ENCODE results near the gene R3HDM4.
"Not testable (repeated sequence)": the region's sequence is repeated elsewhere in the genome, so short reads cannot be mapped to it uniquely, and the experiment has no call there.

The R3HDM4 gene

DNA sequence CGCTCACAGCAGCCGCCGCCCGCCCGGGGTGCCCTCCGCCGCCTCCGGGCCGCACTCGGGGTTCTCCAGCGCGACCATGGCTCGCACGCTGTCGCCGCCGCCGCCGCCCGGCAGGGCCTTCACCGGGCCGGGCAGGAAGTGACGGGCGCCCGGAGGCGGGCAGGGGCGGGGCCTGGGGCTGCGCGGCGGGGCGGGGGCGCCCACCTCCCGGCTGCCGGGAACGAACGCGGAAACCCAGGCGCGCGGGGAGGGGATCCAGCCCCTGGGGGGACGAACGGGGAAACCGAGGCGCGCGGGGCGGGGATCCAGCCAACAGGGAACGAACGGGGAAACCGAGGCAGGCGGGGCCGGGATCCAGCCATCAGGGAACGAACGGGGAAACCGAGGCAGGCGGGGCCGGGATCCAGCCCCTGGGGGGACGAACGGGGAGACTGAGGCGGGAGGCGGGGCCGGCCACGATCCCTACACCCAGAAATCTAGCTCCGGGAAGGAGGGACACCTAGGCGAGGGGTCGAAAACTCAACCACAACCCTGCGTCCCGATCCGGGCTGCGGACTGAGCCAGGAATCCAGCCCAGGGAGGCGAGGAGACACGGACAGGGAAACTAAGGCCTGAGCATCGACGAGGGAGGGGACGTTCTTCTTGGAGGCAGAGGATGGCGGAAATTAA is at the start of gene R3HDM4:
Gene R3HDM4, minus strand, starts transcription at position 140 of the 669 bp plus-strand sequence. Its CDS starts 62 bp downstream, at position 78.
- DNase-seq = peak; percentile 12

DNA sequence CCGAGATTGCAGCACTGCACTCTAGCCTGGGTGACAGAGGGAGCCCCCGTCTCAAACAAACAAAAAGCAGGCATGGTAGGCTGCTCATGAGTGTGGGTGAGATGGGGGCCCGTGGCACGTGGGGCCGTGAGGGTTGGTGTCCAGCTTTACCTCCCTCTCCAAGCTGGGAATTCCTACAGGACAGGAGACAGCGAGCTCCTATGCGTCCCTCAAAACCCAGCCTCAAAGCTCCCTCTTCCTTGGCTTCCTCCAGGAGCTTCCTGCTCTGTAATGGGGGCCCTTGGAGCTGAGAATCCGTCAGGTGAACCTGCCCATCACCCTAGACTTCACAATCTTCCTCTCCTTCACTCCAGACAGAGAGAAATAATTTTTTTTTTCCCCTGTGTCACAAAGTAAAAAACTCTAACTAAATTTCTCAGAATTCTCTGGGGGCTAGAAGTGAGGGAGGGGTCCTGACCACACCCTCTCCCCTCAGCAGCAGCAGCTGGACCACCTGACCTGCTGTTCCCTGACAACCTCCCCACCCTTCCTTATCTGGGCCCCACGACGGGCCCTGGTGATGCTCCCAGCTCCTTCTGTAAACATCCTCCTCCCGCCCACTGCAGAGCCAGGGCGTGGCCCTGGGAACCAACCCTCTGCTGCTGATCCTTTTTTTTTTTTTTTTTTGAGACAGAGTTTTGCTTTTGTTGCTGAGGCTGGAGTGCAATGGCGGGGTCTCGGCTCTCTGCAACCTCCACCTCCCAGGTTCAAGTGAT is 49.0 kb upstream of the R3HDM4 start:
- DNase-seq = no peak

DNA sequence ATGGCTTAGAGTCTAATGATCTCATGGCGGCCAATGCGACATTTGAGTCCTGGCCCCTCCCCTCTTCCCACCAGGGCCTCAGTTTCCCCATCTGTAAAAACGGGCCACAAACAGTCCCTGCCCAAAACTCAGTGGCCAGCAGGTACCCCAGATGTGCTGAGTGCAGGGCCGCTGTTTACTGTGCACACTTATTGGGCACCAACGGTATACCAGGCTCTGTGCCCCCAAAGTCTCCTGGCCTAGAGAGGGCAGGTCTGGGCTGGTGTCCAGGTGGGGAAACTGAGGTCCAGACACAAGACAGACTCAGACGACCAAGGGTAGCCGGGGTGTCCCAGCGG is 47.6 kb upstream of the R3HDM4 start:
- no peak for DNase-seq

DNA sequence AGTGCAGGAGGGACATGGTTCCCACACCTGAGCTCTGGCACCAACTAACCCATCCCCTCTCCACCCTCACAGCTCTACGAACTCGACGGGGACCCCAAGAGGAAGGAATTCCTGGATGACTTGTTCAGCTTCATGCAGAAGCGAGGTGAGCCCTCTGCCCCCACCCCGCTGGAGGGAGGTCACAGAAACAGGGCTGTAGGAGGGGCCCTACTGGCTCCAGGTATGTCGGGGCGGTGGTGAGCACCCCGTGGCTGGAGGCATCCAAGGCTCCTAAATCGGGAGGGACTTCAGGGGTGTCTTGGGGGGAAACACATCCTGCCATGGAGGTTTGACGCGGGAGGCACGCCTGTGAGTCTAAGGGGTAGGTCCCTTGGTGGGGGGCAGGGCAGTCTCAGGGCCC is 47.0 kb upstream of the R3HDM4 start:
- no peak for DNase-seq

DNA sequence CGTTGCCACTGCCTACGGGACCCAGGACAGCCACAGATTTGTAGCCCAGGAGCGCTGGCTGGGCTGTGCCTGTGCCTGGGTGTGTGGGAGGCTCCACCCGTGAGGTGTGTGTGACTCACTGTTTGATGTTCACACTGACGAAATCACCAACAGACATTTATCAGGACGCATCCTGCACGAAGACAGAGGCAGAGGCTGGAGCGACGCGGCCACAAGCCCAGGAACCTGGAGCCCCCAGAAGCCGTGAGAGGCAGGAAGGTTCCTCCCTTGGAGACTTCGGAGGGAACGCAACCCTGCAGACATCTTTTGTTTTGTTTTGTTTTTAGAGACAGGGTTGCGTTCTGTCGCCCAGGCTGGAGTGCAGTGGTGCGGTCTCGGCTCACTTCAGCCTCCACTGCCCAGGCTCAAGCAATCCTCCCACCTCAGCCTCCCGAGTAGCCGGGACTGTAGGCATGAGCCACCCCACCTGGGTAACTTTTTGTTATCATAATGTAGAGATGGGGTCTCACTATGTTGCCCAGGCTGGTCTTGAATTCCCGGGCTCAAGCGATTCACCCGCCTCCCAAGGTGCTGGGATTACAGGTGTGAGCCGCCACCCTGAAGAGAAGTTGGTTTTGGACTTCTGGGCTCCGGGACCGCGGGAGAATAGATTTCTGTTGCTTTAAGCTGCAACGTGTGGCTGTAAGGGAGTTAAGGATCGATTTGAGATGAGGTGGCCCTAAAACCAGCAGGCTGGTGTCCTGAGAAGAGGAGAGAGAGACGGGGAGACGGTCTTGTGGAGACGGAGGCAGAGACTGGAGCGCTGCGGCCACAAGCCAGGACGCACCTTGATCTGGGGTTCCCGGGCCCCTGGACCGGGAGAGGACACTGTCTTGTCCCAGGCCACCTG is 46.2 kb upstream of the R3HDM4 start:
- DNase-seq = no peak

DNA sequence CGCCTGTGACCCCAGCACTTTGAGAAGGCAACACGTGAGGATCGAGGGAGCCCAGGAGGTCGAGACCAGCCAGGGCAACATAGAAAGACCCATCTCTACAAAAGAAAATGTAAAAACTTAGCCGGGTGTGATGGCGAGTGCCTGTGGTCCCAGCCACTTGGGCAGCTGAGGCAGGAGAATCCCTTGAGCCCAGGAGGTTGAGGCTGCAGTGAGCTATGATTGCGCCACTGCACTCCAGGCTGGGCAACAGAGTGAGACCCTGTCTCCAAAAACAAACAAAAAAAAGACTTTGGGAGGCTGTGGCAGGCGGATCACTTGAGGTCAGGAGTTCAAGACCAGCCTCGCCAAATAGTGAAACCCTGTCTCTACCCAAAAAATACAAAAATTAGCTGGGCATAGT is 44.6 kb upstream of the R3HDM4 start:
- DNase-seq = not testable (repeated sequence)

DNA sequence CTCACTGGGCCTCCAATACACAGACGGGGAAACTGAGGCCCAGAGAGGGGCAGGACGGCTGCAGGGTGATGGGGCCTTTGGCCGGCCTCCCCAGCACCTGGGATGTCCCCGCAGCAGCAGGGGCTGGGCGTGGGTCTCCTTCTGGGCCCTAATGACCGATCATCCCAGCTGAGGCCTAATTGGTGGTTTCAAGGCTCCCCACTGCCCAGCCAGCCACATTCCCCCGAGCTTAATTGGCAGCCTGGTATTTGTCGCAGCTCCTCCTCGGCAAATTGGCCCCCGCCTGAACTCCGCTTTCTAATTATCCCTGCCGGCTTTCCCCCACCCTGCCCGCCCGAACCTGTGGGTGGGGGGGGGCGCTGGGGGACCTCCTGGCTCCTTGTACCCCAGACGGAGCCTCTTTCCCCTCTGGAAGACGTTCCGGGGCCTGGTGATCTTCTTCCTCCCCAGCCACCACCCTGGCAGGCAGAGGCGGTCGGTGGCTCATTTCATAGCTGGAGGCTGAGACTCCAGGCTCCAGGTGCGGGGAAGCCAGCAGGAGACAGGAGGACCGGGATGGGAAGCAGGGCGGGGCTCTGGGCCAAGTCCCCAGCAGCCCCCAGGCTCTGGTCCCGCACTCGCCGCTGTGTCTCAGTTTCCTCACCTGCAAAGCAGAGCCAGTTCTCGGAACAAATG is 43.9 kb upstream of the R3HDM4 start:
- no peak for DNase-seq

DNA sequence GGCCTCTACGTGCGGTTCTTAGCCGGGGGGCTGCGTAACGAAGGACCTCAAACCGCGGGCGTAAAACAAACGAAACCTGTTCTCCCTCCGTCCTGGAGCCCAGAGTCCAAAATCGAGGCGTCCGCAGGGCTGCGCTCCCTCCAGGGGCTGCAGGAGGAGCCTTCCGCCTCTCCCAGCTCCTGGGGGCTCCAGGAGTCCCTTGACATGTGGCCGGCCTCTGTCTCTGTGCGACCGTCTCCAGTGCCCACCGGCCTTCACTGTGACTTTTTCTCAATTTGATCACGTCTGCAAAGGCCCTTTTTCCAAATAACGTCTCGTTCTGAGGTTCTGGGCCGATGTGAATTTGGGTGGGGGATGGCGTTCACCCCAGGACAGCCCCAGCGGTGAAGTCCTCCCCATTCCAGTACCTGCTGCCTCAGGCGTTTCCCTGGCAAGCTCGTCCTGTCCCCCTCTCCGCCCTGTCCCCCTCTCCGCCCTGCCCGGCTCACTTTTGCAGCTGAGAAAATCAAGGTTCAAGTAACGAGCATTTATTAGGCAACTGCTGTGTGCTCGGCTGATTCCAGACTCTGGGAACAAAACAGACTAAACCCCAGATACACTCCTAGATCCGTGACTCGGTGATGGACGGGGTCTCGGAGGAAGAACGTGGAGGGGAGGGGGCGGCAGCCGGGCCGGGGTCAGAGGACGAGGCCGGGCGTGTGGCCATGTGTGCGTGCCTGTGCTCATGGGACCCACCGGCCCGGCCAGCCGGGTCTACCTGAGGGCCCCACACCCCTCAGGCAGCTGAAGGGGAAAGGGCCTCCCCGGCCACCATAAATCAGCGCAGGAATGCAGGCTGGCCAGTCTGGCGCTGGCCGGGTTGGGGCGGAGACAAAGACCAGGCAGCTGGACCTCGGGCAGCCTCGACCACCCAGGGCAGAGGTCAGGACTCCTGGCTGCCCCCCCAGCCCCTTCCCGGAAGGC is 43.1 kb upstream of the R3HDM4 start:
- DNase-seq = no peak

DNA sequence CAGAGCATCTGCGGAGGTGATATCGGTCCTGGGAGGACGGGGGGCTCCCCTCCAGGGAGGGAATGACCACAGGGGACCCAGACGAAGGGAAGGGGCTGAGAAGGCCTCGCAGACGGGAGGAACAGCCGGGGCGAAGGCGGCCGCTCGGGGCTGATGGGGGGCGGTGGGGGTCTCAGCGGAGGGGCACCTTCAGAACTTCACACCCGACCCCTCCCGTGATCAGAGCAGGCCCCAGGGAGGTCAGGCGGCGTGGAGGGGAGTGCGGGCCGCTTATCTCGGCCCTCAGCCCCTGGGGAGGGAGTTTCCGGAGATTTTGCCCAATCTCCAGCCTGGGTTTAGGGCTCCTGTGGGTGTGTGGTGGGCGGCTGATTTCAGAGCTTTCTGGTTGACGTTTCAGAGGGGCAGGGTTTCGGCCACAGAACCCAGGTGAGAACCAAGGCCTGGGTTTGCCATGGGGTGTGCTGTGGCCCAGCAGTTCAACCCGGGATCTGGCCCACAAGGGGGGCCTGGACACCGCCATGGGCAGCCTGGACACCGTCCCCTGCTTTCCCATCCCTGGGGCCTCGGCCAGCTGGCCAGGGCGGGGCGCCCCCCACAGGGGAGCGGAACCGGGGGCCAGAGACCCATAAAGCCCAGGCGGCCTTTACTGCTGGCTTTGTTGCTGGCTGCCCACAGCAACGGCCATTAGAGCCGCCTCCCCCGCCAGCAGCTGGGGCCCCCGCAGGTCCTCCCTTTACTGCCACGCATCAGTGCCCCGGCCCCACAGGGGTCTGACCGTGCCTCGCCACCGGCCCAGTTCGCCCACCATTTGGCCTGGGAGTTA is 41.9 kb upstream of the R3HDM4 start:
- DNase-seq = no peak

DNA sequence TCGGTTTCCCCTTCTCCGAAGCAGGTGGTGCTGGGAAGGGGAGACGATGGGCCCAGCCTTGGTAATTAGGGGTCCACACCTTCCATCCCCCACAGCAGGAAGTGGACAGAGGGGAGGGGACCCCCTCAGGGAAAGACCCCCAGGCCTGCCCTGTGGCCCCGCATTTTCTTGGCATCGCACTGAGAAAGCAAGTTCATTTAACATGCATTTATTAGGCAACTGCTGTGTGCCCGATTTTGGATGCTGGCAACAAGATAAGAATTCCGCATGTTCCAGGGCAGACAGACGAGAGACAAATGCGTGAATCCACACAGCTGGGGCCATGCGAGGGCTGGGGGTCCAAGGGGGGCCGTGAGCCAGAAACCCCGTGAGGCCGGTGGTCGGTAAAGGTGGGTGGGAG is 41.3 kb upstream of the R3HDM4 start:
- DNase-seq = no peak

DNA sequence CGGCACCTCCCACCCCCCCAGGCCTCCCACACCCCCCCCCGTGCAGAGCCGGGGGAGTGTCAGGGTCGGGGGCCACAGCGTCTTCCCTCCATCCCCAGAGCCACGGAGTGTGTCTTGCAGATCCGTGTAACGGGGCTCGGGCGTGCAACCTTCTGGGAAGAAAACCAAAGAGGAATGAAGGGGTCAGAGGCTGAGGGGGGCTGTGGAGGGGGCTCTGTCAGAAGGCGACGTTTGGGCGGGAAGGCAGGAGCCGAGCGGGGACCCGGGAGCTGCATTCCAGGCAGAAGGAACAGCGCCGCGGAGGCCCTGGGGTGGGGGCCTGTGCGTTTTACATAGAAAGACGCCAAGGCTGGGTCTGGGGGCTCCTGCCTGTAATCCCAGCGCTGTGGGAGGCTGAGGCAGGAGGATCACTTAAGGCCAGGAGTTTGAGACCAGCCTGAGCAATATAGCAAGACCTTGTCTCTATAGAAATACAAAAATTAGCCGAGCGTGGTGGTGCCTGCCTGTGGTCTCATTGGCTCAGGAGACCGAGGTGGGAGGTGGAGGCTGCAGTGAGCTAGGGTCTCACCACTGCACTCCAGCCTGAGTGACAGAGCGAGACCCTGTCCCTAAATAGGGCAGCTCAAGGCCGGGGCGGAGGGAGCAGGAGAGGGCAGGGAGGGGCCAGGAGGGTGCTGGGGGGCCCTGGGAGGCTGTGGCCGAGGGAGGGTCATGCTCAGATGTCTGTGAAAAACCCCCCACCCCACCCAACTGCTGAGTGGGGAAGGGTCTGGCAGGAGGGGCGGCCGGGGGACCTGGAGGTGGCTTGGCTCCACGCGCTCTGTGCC is 40.6 kb upstream of the R3HDM4 start:
- no peak for DNase-seq

DNA sequence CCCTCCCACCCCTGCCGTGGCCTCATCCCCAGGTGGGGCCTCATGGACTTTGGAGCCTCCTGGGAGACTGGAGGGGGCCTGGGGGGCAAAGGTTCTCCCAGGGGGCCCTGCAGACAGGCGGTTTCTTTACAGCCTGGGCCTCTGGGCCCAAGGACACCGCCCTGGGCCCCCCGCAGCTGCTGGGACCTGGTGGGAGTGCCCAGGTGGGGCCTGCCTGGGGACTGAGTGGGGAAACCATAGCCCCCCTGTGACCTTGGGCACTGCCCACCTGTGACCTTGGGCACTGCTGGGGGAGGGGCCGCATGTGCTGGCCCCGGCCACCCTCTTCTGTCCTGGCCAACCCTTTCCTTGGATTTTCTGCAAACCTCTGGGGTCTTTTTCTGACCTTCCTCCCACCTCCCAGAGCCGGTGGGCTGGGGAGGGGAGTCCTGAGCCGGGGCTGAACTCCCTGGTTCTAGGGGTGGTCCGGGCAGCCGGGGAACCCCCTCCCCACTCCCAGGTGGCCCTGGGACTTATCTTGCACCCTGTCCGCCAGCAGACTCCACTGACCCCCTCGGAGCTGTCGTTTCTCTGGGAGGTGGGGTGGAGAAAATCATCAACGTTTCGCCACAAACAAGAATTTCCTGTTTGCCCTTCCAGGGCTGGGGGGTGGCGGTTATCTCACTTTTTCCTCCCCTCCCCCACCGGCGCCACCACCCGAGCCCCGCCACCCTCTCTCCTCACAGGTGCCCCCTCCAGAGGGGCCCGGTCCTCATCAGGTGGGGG is 39.8 kb upstream of the R3HDM4 start:
- DNase-seq = no peak

DNA sequence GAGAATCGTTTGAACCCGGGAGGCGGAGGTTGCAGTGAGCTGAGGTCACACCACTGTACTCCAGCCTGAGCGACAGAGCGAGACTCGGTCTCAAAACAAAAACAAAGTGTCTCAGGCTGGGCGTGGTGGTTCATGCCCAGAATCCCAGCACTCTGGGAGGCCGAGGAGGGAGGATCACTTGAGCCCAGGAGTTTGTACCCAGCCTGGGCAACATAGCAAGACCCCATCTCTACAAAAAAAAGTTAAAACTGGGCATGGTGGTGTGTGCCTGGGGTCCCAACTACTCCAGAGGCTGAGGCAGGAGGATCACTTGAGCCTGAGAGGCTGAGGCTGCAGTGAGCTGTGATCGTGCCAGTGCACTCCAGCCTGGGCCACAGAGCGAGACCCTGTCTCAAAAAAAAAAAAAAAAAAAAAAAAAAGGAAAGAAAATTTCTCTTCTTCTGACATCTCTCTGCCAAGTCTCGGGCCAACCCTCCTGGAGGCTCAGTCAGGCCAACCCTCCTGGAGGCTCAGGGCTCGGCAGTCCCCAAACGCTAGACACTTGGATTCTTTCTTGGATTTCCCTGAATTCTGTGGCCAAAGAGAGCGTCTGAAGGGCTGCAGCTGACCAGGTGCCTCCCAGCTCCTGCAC is 39.1 kb upstream of the R3HDM4 start:
- DNase-seq = no peak

DNA sequence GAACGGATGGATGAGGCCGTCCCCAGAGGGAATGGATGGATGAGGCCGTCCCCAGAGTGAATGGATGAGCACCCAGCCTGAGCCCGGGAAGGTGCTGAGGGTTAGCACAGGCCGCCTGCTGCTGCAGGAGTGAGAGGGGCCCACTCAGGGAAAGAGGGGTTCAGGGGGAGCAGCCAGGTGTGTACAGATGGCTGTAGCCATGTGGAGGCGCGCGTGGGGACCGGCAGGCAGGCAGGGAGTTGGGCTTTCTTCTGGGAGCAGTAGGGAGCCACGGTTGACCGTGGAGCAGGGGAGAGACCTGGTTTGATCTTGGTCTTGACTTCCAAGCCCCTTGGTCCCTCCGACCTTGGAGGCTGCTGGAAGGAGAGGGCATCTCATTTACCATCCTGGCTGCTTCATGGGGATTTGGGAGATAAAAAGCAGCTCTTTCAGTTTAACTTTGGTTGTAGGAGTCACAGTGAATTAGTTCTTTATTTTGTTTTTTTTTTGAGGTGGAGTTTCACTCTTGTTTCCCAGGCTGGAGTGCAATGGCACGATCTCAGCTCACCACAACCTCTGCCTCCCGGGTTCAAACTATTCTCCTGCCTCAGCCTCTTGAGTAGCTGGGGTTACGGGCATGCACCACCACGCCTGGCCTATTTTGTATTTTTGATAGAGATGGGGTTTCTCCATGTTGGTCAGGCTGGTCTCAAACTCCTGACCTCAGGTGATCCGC is 37.5 kb upstream of the R3HDM4 start:
- no peak for DNase-seq

DNA sequence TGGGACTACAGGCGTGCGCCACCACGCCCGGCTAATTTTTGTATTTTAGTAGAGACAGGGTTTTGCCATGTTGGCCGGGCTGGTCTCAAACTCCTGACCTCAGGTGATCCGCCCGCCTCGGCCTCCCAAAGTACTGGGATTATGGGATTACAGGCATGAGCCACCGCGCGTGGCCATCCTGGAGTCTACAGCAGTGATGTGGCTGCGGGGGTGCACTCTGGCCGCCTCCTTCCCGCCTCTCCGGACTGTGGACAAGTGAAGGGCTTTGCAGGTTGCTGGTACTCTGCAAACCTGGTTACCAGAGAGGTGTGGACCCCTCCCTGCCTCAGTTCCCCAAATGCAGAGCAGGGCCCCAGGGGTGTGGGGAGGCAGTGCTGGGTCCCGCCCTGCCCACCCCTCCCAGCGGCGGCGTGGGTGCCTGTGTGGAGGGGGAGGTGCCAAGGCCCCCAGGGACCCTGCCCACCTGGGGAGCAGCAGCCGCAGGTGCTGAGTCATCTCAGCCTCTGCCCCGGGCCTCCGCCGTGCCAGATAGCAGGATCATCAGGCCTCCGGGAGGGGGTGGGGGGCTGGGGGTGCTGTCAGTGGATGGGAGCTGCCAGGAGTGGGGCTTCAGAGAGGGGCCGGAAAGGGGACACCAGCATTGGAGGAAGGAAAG is 36.0 kb upstream of the R3HDM4 start:
- no peak for DNase-seq

DNA sequence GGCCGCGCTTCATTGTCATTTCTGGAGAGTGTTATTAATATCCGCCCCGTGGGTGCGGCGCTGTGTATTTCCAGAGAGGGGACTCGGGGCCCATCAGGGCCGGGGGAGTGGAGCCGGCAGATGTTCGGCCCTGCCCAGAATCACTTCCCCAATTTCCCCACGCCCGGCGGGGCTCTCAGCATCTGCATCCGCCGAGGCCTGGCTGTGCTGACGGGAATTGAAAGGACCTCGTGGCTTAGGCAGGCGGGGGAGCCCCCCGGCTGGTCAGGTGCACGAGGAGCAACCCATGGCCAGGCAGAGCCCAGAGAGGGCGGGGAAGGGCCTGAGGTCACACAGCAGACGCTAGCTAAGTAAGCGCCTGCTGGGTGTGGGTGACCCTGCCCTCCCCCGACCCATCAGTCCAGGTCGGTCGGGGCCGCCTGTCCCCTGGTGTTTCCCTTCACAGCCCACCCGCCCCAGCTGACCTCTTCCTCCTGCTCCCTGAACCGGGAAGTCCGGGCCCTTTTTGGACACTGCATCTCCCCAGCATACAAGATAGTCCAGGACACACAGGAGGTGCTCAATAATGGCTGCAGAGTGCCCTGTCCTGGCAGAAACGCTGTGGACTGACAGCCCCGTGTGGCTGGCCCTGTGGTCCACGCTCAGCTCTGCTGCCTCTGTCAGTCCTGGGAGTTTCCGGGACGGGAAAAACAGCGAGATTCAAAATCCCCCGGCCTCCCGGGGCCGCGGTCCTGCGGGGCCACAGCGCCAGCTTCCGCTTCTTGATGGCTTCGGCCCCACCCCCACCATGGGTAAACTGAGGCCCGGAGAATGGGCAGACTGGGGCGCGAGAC is 34.9 kb upstream of the R3HDM4 start:
- DNase-seq = no peak

Data from NCI-H748 treated with DMSO at 0.1 percent for 48 hours (cell line).